AG20443 (cell line): ENCODE measurements around the gene CYP2W1.

Experiments
- DNase-seq: peaks from one replicate; pipeline ENCODE4 v3.0.0; 2012; ENCODE audit warnings: low spot score, mixed read lengths

The CYP2W1 gene

DNA sequence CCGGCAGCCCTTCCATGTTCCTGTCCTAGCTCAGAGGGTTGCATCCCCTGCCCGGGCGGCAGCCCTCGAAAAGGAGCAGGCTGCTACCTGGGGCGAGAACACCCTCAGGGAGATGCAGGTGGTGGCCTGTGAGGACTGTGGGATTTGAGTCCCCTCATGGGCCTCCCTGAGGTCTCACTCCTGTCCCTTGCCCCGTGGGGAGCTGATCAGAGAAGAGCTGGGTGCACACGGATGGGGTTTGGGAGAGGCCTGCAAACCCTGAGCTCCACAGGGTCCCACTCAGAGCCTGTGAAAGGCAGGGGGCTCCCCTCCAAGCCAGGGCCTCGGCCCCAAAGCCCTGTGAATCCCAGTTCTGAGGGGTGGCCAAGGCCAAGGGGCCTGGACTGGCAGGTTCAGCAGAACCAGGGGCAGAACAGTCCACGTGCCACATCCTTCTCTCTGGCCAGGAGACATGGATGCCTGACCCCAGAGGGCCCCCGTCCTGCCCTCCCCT, 424 bp upstream of the CYP2W1 start:
- no peak for DNase-seq

DNA sequence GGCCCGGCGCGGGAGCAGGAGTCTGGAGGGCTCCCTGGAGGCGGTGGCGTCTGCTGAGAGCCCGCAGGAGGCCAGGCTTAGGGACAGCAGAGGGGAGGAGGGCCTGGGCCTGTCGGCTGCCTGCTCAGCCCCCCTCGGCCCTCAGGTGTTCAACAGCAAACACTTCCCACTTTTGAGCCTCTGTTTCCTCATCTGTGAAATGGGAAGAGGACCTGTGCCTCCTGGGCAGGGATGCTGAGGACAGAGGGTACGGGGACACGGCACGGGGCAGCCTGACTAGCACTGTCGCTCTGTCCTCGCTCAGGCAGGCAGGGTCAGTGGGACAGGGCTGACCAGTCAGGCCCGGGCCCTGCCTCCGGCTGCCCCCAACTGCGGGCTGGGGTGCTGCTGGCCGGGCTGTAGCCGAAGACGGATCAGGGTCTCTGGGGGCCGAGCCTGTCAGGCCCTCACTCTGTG, 663 bp downstream of the CYP2W1 start:
- no peak for DNase-seq

DNA sequence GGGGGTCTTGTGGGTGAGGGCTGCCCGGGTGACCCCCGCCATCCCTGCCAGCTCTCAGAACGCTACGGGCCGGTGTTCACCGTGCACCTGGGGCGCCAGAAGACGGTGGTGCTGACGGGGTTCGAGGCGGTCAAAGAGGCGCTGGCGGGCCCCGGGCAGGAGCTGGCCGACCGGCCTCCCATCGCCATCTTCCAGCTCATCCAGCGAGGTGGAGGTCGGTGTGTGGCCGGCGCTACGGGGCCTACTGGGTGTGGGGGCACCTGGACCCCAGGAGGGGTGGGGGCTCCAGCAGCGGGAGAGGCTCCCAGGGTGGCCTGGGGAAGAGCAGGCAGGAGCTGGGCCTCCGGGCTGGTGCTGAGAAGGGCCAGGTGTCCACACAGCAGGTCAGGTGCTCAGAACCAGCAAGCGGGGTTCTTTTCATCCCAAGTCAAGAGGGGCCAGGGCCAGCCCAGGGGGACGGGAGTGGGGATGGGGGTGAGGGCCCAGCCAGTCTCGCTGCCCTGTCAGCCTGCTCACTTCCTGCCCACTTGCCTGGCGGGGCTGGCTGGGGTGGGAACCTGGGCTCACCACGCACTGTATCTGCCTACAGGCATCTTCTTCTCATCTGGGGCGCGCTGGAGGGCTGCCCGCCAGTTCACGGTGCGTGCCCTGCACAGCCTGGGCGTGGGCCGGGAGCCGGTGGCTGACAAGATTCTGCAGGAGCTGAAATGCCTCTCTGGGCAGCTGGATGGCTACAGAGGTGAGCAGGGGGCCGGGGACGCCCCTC, 1.6 kb downstream of the CYP2W1 start:
- no peak for DNase-seq

DNA sequence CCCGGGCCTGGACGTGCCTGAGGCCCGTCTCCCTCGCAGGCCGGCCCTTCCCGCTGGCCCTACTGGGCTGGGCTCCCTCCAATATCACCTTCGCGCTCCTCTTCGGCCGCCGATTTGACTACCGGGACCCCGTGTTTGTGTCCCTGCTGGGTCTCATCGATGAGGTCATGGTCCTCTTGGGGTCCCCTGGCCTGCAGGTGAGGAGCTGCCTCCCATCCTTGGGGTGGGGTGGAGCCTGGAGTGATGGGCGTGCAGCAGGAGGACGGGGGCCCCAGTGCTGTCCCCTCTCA, 2.1 kb downstream of the CYP2W1 start:
- no peak for DNase-seq

DNA sequence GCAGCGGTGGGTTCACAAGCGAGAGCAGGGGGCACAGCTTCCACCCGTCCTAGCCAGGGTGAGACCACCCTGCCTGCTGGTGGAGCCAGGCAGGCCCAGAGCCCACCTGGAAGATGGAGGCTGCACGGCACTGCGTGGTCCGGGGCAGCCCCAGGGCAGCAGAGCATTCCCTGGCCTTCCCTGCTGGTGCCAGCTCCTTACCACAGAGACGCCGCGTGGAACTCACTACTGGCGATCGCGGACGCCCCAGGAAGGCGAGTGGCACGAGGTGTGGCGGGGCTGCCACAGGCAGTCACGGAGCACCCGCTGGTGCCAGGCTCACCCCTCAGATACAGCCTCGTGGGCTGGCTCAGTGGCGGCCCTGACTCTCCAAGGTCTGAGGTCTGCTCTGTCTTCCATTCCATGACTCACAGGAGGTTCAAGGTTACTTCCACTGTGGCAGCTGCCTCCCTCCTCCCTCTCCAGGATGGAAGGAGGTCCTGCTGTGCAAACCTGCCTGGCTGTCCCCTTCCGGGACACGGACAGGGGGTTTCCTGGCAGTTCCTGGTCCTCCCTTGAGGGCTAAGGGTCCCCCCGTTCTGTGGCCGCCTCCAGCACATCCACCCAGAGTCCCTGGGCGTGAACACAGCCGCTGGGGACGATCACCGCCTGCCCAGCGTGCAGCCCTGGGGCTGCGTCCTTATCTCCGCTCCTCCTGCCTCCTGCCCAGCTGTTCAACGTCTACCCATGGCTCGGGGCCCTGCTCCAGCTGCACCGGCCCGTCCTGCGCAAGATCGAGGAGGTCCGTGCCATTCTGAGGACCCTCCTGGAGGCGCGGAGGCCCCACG, 3.1 kb downstream of the CYP2W1 start:
- DNase-seq, result peak; percentile 35

DNA sequence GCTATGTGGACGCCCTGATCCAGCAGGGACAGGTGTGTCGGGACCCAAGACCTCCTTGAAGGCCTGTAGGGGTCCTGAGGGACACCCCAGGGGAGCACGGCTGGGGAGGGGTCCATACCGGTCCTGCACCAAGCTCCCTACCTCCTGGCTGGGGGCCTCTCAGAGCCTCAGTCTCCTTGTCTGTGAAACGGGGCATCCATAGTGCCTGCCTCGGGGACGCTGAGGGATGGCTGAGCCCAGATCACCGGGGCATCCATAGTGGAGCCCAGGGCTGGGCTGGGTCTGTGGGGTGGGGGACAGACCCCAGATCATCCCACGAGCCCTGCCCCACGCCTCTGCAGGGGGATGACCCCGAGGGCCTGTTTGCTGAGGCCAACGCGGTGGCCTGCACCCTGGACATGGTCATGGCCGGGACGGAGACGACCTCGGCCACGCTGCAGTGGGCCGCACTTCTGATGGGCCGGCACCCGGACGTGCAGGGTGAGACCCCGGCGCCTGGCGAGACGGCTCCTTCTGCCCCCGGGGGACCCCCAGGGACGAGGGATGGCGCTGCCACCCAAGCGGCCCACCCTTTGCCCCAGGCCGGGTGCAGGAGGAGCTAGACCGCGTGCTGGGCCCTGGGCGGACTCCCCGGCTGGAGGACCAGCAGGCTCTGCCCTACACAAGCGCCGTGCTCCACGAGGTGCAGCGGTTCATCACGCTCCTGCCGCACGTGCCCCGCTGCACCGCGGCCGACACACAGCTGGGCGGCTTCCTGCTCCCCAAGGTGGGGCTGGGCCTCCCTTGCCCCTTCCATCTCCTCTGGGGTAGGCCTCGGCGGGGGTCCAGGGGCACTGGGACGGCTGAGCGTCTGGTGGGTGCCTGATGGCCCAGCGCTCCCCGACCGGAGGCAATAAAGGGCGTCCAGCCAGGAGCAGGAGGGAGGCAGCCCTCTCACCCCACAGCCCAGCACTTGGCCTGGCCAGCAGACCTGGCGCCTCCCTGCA, 4.1 kb downstream of the CYP2W1 start:
- DNase-seq, result no peak

DNA sequence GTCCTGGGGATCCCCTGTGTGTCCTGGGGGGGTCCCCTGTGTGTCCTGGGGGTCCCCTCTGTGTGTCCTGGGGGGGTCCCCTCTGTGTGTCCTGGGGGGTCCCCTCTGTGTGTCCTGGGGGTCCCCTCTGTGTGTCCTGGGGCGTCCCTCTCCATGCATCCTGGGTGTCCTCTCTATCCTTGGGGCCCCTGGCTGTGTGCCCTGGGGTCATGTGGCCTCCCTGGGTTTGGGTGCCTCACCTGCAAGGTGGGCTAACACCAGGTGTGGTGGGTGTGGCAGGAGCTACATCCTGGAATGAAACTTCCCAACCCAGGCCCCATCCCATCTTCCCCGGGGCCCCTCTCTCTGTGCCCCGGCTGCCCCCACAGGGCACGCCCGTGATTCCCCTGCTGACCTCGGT, 4.9 kb downstream of the CYP2W1 start:
- no peak for DNase-seq

DNA sequence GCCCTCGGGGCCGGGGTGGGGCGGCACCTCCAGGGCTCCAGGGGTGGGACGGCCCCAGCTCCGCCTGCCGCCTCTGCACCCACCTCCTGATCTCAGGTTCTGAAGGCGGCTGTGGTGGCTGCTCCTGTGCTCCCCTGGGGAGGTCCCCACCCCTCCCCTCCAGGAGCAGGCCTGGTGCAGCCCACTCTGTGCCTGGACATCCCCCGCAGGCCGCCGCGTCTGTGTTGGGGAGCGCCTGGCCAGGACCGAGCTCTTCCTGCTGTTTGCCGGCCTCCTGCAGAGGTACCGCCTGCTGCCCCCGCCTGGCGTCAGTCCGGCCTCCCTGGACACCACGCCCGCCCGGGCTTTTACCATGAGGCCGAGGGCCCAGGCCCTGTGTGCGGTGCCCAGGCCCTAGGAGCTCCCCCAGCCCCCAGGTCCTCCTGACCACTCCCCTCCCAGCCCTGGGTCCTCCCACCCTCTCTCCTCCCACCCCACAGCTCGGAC, 5.5 kb downstream of the CYP2W1 start:
- no peak for DNase-seq

DNA sequence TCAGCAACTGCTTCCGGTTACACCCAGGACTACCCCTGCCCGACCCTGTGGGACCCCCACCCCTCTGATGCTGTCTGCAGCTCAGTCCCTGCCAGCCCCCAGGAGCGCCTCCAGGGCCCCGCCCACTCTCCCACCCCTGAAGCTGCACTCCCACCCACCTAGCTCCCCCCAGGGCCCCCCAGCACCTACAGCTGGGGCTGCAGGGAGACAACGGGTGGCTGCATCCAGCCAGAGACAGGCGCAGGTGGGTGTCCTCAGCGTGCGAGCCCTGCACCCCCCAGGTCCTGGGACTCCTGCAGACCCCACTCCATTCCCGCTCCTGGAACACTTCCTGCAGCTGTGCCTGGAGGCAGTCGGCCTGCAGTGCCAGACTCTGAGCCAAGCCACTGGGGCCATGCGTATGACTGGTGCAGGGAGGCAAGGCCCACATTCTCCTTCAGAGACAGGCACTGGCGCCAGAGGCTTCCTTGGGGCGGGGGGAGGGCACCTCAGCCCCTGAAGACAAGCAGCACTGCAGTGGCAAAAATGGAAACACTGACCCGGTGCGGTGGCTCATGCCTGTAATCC, 6.1 kb downstream of the CYP2W1 start:
- DNase-seq, result no peak

DNA sequence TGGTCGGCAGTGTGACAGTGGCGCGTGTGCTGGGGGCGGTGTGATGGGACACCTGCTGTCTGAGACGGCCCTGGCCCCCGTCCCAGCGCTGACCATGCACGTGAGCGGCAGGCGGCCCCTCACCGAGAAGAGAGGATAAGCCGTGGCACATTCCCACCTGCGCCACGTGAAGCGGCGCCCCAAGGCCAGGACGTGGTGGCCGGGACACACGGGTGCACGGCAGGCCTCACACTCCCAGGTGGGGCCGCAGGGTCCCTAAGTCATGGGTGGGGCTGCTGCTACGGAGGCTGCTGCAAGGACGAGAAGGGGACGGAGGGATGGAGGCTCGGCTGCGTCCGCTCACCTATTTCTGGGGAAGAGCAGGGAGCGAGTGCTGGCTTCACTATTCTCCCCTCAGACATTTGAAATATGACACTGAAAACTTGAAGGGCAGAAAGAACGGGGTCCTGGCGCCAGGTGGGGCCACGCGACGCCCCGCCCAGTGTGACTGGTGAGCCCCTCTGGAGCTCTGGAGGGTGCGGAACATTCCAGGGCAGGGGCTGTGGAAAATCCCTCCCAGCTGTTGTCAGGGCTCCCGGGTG, 7.5 kb downstream of the CYP2W1 start:
- DNase-seq, result no peak

DNA sequence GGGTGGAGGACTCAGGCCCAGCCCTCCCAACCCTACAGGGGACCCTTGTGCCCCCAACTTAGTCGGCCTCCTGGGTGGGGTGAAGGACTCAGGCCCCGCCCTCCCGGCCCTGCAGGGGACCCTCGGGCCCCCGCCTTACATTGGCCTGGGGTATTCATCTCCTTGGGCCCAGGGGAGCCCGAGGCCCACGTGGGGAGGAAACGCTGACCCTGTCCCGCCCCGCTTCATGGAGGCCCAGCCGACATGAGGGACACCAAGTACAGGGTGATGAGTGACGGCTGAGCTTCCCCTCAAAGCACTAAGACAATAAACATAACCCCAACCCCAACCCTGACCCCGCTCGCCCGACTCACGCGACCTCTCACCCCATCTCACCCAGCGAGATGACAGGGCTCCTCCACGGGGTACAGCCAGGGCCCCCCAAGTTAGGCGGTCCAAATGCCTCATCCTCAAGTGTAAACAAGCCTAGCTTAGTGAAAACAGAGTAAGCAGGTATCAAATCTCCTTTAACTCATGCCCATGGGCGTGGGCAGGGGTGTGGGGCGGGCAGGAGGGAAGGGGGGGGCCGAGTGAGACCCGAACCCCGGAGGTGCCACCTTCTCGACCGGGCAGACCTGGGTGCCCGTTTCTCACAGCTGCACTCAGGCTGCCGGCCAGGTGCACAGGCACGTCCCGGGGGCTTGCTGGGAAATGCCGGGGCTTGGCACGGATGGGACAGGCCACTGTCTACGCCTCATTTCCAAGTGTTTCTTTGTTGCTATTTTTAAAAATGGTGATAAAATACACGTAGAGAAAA, 8.2 kb downstream of the CYP2W1 start:
- DNase-seq, result no peak

DNA sequence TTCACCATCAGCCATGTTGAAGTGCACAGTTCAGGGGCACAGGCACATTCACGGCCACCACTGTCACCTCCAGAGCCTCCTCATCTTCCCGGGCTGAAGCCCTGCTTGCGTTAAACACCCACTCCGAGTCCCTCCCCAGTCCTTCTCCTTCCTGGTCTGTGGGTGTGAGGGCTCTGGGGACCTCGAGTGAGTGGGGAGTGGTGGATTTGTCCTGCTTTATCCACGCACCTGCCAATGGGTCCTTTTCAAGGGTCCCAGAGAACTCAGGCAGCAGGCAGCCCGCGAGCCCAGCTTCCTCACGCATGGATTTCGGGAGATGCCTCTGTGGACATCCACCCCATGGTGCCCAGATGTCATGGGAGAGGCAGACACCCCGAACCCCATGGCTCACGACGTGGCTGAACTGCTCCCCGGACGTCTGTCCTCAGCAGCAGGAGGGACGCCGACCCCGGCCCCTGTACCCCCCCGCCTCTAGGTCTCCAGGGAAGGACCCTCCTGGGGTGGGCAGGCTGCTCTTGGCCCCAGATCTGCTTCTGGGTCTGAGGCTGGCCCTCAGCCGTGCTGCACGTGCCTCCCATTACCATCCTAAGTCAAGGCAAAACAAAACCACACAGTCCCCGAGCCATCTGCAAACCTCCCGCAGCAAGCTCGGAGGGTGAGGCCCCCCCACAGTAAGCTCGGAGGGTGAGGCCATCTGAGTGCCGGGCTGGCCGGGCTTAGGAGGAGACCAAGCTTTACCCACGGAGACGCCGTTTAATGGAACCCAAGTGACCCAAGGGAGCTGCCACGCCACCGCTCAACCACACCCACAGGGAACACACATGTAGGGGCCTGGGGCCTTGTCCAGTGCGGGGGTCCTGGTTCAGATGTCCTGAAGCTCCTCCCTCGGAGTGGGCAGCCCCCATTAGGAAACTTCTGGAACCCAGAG, 9.0 kb downstream of the CYP2W1 start:
- no peak for DNase-seq

DNA sequence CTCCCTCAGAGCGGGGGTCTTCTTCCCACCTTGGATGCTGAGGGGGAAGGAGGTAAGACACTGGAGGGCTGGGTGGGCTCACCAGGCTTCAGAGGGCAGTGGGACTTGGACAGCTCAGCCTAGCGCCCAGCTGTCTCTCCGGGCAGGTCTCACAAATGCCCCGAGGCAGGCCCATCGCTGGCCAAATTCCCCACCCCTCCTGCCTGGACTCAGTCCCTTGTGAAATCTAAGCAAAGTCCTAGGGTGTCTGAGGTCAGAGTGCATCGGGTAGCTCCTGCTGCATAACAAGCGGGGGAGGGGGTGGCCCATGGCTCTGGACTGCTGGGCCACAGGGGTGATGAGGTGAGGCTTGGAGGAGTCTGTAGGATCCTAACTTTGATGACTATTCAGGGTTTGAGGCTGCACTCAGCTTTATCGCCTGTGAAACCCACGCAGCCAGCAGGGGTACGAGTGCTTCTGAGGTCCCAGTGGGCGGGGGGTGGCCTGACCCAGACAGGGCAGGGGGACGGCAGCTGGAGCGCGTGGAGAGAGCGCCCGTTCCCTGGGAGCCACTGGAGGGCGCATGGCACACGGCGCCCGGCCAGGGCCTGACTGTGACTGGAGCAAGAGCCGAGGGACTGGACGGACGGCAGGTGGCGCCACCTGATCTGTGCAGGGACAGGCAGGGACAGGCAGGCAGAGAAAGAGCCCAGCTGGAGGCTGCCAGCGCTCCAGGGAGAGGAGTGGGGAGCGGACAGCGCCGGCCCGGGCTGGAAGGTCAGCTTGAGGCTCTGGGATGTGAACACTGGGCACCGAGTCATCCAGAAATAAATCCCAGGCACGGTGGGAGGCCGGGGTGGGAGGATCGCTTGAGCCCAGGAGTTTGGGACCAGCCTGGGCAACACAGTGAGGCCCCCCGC, 10.0 kb downstream of the CYP2W1 start:
- peak; percentile 93 for DNase-seq

DNA sequence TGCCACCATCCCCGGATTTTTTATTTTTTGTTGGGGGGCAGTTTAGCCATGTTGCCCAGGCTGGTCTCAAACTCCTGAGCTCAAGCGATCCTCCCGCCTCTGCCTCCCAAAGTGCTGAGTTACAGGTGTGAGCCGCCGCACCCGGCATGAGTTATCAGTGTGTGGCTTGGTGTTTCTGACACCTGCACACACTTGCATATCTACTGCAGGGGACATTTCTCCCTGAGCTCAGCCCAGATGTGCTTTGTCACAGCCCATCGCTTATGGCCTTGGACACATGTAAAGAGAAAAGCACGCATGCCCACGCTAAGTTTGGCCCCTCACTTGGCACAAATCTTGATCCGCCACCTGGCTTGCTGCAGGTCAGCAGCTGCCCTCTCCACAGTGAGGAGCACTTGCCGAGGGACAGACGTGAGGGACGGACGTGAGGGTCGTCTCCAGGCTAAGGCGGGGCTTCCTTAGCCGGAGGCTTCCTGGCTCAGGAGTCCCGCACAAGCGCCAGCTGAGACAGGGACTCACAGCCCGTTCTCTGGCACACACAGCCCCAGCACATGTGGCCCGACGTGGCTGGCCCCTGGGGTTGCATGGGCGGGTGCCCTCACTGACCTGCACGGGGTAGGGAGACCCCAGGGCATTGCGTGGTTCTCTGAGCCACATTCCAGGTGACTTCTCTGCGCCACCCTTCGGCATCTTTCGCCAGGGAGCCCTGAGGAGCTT, 11.8 kb downstream of the CYP2W1 start:
- DNase-seq, result no peak

DNA sequence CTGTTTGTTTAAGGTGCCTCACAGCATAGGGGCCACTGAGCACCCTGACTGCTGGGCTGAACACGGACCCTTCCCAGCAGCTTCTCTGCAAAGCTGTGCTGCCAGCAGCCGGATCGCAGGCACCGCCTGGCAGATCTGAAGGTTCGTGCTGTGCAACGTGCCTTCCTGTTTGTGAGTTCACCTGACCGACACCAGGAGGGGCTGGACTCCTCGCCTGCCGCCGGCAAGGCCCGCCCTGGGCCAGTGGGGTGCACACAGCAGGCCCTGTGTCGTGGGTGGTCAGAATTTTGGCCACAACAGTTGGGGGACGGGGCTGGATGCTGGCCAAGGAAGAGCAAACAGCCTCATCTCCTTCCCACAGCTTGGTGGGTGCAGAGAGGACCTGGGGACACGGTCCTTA, 12.6 kb downstream of the CYP2W1 start:
- DNase-seq, result no peak

DNA sequence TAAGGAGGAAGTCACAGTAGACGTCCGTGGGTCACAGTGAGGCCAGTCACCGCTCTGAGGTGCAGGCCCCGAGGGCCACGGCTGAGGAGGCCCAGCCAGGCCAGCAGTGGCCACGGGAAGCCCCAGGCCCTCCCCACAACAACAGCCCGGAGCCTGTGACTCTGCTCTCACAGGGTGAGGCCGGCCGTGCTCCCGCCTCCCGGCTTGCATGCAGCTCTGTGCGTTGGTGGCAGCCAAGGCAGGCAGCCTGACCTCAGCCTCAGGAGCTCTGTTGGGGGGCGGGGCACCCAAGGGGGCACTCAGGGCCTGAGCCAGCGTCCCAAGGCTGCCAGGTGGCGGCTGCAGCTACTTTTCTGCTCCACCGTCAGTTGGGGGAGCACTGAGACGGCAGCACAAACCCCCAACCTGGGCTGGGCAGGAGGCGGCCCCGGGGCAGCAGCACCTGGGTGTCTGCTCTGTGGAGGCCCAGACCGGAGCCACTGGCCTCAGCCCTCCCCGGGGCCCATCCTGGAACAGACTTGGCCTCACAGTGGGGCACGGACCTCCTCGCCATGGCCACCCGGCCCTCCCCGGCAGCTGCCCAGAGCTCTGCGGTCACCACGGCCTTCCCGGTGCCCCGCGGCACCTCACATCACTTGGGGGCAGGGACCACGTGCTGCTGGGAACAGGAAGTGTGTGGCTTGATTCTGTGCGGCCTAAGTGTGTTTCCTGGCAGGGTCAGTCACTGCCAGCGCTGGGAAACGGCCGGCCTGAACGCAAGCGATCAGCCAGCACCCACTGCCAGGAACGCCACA, 13.3 kb downstream of the CYP2W1 start:
- no peak for DNase-seq
